SK-N-SH (cell line): ENCODE results near the gene REEP3.

Experiments used
- FOXJ3 ChIP-seq: sonication (generic); formaldehyde crosslinking; IDR thresholded peaks from 2 replicates; pipeline ENCODE4 v1.5.1; 2020; ENCODE audit warnings: mild to moderate bottlenecking, missing genetic modification reagents
- JUND ChIP-seq: IDR thresholded peaks from 2 replicates; pipeline ENCODE4 v1.4.0; 2012
- MEF2A ChIP-seq: IDR thresholded peaks from 2 replicates; pipeline ENCODE4 v1.4.0; 2012; ENCODE audit warnings: low read depth, borderline replicate concordance
- NRF1 ChIP-seq: IDR thresholded peaks from 2 replicates; pipeline ENCODE4 v1.6.1; 2012; ENCODE audit warnings: low read depth, mild to moderate bottlenecking, low read length
- POLR2AphosphoS5 ChIP-seq: IDR thresholded peaks from 2 replicates; pipeline ENCODE4 v1.6.1; 2012; ENCODE audit warnings: low read depth, low read length
- RXRA ChIP-seq: IDR thresholded peaks from 2 replicates; pipeline ENCODE4 v1.4.0; 2012; ENCODE audit warnings: low read depth, mild to moderate bottlenecking, borderline replicate concordance
- YY1 ChIP-seq: IDR thresholded peaks from 2 replicates; pipeline ENCODE4 v1.4.0; 2012; ENCODE audit warnings: low read depth, mild to moderate bottlenecking
- TF ChIP-seq, protein P1 (sequence below): IDR thresholded peaks from 2 replicates; pipeline ENCODE4 v1.4.0; 2012; ENCODE audit warnings: low read depth
- TF ChIP-seq, protein P2 (sequence below): fragments of 200-600 bp; sonication (generic); IDR thresholded peaks from 2 replicates; pipeline ENCODE4 v1.6.1; 2017; ENCODE audit warnings: antibody characterized with exemption, mild to moderate bottlenecking, moderate library complexity
- TF ChIP-seq, protein P3 (sequence below): IDR thresholded peaks from 2 replicates; pipeline ENCODE4 v1.6.1; 2012; ENCODE audit warnings: mild to moderate bottlenecking, low read depth, low read length, moderate library complexity
- TF ChIP-seq, protein P4 (sequence below): fragments of 150-350 bp; IDR thresholded peaks from 2 replicates; pipeline ENCODE4 v1.6.1; 2017; ENCODE audit warnings: antibody characterized with exemption, low read length, low read depth, borderline replicate concordance
- TF ChIP-seq, protein P5 (sequence below): IDR thresholded peaks from 2 replicates; pipeline ENCODE4 v1.4.0; 2012; ENCODE audit warnings: low read depth, borderline replicate concordance

- TF ChIP-seq, protein P1, sequence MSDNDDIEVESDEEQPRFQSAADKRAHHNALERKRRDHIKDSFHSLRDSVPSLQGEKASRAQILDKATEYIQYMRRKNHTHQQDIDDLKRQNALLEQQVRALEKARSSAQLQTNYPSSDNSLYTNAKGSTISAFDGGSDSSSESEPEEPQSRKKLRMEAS = no peak
- TF ChIP-seq, protein P2, sequence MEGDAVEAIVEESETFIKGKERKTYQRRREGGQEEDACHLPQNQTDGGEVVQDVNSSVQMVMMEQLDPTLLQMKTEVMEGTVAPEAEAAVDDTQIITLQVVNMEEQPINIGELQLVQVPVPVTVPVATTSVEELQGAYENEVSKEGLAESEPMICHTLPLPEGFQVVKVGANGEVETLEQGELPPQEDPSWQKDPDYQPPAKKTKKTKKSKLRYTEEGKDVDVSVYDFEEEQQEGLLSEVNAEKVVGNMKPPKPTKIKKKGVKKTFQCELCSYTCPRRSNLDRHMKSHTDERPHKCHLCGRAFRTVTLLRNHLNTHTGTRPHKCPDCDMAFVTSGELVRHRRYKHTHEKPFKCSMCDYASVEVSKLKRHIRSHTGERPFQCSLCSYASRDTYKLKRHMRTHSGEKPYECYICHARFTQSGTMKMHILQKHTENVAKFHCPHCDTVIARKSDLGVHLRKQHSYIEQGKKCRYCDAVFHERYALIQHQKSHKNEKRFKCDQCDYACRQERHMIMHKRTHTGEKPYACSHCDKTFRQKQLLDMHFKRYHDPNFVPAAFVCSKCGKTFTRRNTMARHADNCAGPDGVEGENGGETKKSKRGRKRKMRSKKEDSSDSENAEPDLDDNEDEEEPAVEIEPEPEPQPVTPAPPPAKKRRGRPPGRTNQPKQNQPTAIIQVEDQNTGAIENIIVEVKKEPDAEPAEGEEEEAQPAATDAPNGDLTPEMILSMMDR = no peak
- no peak for TF ChIP-seq POLR2AphosphoS5
- TF ChIP-seq JUND = no peak
- TF ChIP-seq MEF2A = no peak
- TF ChIP-seq YY1 = no peak
- TF ChIP-seq RXRA = no peak
- TF ChIP-seq NRF1 = no peak
- TF ChIP-seq, protein P3, sequence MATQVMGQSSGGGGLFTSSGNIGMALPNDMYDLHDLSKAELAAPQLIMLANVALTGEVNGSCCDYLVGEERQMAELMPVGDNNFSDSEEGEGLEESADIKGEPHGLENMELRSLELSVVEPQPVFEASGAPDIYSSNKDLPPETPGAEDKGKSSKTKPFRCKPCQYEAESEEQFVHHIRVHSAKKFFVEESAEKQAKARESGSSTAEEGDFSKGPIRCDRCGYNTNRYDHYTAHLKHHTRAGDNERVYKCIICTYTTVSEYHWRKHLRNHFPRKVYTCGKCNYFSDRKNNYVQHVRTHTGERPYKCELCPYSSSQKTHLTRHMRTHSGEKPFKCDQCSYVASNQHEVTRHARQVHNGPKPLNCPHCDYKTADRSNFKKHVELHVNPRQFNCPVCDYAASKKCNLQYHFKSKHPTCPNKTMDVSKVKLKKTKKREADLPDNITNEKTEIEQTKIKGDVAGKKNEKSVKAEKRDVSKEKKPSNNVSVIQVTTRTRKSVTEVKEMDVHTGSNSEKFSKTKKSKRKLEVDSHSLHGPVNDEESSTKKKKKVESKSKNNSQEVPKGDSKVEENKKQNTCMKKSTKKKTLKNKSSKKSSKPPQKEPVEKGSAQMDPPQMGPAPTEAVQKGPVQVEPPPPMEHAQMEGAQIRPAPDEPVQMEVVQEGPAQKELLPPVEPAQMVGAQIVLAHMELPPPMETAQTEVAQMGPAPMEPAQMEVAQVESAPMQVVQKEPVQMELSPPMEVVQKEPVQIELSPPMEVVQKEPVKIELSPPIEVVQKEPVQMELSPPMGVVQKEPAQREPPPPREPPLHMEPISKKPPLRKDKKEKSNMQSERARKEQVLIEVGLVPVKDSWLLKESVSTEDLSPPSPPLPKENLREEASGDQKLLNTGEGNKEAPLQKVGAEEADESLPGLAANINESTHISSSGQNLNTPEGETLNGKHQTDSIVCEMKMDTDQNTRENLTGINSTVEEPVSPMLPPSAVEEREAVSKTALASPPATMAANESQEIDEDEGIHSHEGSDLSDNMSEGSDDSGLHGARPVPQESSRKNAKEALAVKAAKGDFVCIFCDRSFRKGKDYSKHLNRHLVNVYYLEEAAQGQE = no peak
- TF ChIP-seq, protein P4, sequence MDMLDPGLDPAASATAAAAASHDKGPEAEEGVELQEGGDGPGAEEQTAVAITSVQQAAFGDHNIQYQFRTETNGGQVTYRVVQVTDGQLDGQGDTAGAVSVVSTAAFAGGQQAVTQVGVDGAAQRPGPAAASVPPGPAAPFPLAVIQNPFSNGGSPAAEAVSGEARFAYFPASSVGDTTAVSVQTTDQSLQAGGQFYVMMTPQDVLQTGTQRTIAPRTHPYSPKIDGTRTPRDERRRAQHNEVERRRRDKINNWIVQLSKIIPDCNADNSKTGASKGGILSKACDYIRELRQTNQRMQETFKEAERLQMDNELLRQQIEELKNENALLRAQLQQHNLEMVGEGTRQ = no peak
- TF ChIP-seq, protein P5, sequence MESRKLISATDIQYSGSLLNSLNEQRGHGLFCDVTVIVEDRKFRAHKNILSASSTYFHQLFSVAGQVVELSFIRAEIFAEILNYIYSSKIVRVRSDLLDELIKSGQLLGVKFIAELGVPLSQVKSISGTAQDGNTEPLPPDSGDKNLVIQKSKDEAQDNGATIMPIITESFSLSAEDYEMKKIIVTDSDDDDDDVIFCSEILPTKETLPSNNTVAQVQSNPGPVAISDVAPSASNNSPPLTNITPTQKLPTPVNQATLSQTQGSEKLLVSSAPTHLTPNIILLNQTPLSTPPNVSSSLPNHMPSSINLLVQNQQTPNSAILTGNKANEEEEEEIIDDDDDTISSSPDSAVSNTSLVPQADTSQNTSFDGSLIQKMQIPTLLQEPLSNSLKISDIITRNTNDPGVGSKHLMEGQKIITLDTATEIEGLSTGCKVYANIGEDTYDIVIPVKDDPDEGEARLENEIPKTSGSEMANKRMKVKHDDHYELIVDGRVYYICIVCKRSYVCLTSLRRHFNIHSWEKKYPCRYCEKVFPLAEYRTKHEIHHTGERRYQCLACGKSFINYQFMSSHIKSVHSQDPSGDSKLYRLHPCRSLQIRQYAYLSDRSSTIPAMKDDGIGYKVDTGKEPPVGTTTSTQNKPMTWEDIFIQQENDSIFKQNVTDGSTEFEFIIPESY = no peak
- no peak for TF ChIP-seq FOXJ3 (CRISPR knock-in tag)
These were observed 32.3 kb downstream of the REEP3 start for GRCh38 chr10:63553473-63553872.
